HCT116 (cell line): ENCODE results near the gene CDH4. TPM values are rescaled to one million over a fixed set of nuclear protein-coding genes. Genes with fewer than 3 reads are reported as not detected.

Source experiments
- ATAC-seq: fragments of 200-7000 bp; cut with Tn5 transposase; 2 replicates; pipeline ENCODE4 v1.9.1; 2020; ENCODE audit warnings: mild to moderate bottlenecking, moderate library complexity
- BruUV-seq: library from RNA; stranded (reverse); fragments of 400-500 nt; replicated peaks from 2 replicates; lab custom pipeline; 2021; lab: Mats Ljungman, UMichigan
- CTCF ChIA-PET: fragments of 300-600 bp; sonication (Branson Sonifier 250); formaldehyde crosslinking; loops from one replicate; lab custom pipeline; 2021; ENCODE audit warnings: antibody characterized with exemption; lab: Charles Lee
- POLR2A ChIA-PET: fragments of 300-600, 350-600 bp; sonication (Branson Sonifier 250); formaldehyde crosslinking; loops from one replicate; lab custom pipeline; 2021; ENCODE audit warnings: antibody characterized with exemption; lab: Charles Lee
- RAD21 ChIA-PET, 2 experiments: fragments of 300-600 bp; sonication (Branson Sonifier 250); formaldehyde crosslinking; loops; one replicate each; lab custom pipeline; 2023; ENCODE audit warnings: low total read pairs in 2 of 2; ENCODE audit not compliant: uncharacterized antibody in 2 of 2, unreplicated experiment in 2 of 2, low non-redundant PET in 1 of 2; lab: Charles Lee
- DNase-seq: peaks from one replicate; pipeline ENCODE4 v3.0.0-alpha.2; 2010; ENCODE audit warnings: low read depth, low spot score
- H2AFZ ChIP-seq: fragments of 200-600 bp; shearing (Covaris generic), sonication (generic); 2 replicates; pipeline ENCODE4 v1.6.1; 2017; ENCODE audit warnings: low read depth, mixed run types, mixed read lengths, antibody characterized with exemption, low read length; ENCODE audit not compliant: poor library complexity, severe bottlenecking
- H3K27ac ChIP-seq: 2 replicates; pipeline ENCODE4 v1.5.1; 2012; ENCODE audit warnings: low read depth, low read length
- H3K27me3 ChIP-seq: fragments of 200-600 bp; sonication (generic); 2 replicates; pipeline ENCODE4 v1.6.1; 2016; ENCODE audit warnings: mixed run types, low read length, mixed read lengths; ENCODE audit not compliant: insufficient read depth
- H3K36me3 ChIP-seq, 2 experiments: fragments of 200-500 bp in 1 of 2; fragments of 200-600 bp in 1 of 2; sonication (Bioruptor generic) in 1 of 2; sonication (generic) in 1 of 2; 2 replicates each; pipeline versions ENCODE4 v1.5.1 to v1.6.1; 2014 to 2016; ENCODE audit warnings: low read length in 2 of 2, inconsistent platforms in 1 of 2, mixed read lengths in 1 of 2, mixed run types in 1 of 2; ENCODE audit not compliant: insufficient read depth in 2 of 2, control insufficient read depth in 1 of 2
- H3K4me1 ChIP-seq, 2 experiments: fragments of 200-600 bp in 1 of 2; sonication (generic) in 1 of 2; 2 replicates each; pipeline versions ENCODE4 v1.5.1 to v1.6.1; 2012 to 2017; ENCODE audit warnings: low read length in 2 of 2, inconsistent platforms in 1 of 2, mild to moderate bottlenecking in 1 of 2, mixed read lengths in 1 of 2, mixed run types in 1 of 2, moderate library complexity in 1 of 2; ENCODE audit not compliant: insufficient read depth in 2 of 2, control insufficient read depth in 1 of 2
- H3K4me2 ChIP-seq: fragments of 200-600 bp; sonication (generic); 2 replicates; pipeline ENCODE4 v1.6.1; 2017; ENCODE audit warnings: mixed run types, low read length, mixed read lengths
- H3K4me3 ChIP-seq, 2 experiments: fragments of 200-600 bp in 1 of 2; sonication (generic) in 1 of 2; replicated peaks in 1 of 2; 2 replicates each; pipeline ENCODE4 v1.5.1; 2011 to 2016; ENCODE audit warnings: low read length in 2 of 2, control low read depth in 1 of 2, low read depth in 1 of 2, mild to moderate bottlenecking in 1 of 2, mixed read lengths in 1 of 2, mixed run types in 1 of 2
- H3K79me2 ChIP-seq: fragments of 200-600 bp; sonication (generic); 2 replicates; pipeline ENCODE4 v1.6.1; 2017; ENCODE audit warnings: mild to moderate bottlenecking, mixed run types, low read length, moderate library complexity, mixed read lengths; ENCODE audit not compliant: insufficient read depth
- H3K9ac ChIP-seq: fragments of 200-600 bp; sonication (generic); 2 replicates; pipeline ENCODE4 v1.6.1; 2016; ENCODE audit warnings: low read length, mixed read lengths
- H3K9me2 ChIP-seq: fragments of 200-600 bp; sonication (generic), shearing (Covaris generic); 2 replicates; pipeline ENCODE4 v1.6.1; 2017; ENCODE audit warnings: mixed run types, mild to moderate bottlenecking, moderate library complexity; ENCODE audit not compliant: insufficient read depth
- H3K9me3 ChIP-seq, 2 experiments: fragments of 200-500 bp in 1 of 2; fragments of 200-600 bp in 1 of 2; sonication (Bioruptor generic) in 1 of 2; sonication (generic) in 1 of 2; 2 replicates each; pipeline ENCODE4 v1.6.1; 2014 to 2017; ENCODE audit warnings: low read length in 2 of 2, mixed read lengths in 2 of 2, inconsistent platforms in 1 of 2, low read depth in 1 of 2, mild to moderate bottlenecking in 1 of 2, mixed run types in 1 of 2, moderate library complexity in 1 of 2; ENCODE audit not compliant: control insufficient read depth in 1 of 2, insufficient read depth in 1 of 2
- H4K20me1 ChIP-seq: fragments of 200-600 bp; sonication (generic), shearing (Covaris generic); 2 replicates; pipeline ENCODE4 v1.6.1; 2017; ENCODE audit warnings: mixed run types, mild to moderate bottlenecking, moderate library complexity; ENCODE audit not compliant: insufficient read depth
- CBX3 ChIP-seq: IDR thresholded peaks from 2 replicates; pipeline ENCODE4 v1.6.1; 2012; ENCODE audit warnings: low read depth
- CTCF ChIP-seq, 3 experiments: fragments of 200-600 bp in 1 of 3; sonication (generic) in 1 of 3; IDR thresholded peaks in 2 of 3; conservative IDR thresholded peaks in 1 of 3; 2 replicates each; pipeline ENCODE4 v1.5.1; 2012 to 2017; ENCODE audit warnings: low read depth in 2 of 3, low read length in 2 of 3, antibody characterized with exemption in 1 of 3, borderline replicate concordance in 1 of 3, control low read depth in 1 of 3, mild to moderate bottlenecking in 1 of 3, mixed read lengths in 1 of 3, mixed run types in 1 of 3, moderate library complexity in 1 of 3; ENCODE audit not compliant: insufficient read depth in 1 of 3
- EGR1 ChIP-seq: IDR thresholded peaks from 2 replicates; pipeline ENCODE4 v1.6.1; 2012; ENCODE audit warnings: low read depth
- EZH2phosphoT487 ChIP-seq: fragments of 200-600 bp; IDR thresholded peaks from 2 replicates; pipeline ENCODE4 v1.6.1; 2018; ENCODE audit warnings: antibody characterized with exemption, borderline replicate concordance
- FOSL1 ChIP-seq: IDR thresholded peaks from 2 replicates; pipeline ENCODE4 v1.6.1; 2012; ENCODE audit warnings: low read depth
- JUND ChIP-seq: IDR thresholded peaks from 2 replicates; pipeline ENCODE4 v1.6.1; 2012
- MAX ChIP-seq: IDR thresholded peaks from 2 replicates; pipeline ENCODE4 v1.6.1; 2012
- POLR2A ChIP-seq: IDR thresholded peaks from 2 replicates; pipeline ENCODE4 v1.7.0; 2011; ENCODE audit warnings: borderline replicate concordance; ENCODE audit not compliant: insufficient read depth, insufficient read length; ENCODE audit errors: extremely low read depth
- RAD21 ChIP-seq: IDR thresholded peaks from 2 replicates; pipeline ENCODE4 v1.6.1; 2012; ENCODE audit warnings: low read depth, mild to moderate bottlenecking
- SIN3A ChIP-seq: IDR thresholded peaks from 2 replicates; pipeline ENCODE4 v1.6.1; 2012; ENCODE audit warnings: low read depth
- YY1 ChIP-seq: IDR thresholded peaks from 2 replicates; pipeline ENCODE4 v1.6.1; 2011; ENCODE audit warnings: low read length, low read depth, moderate library complexity, mild to moderate bottlenecking; ENCODE audit not compliant: insufficient replicate concordance; ENCODE audit errors: extremely low read depth
- ZBTB33 ChIP-seq: IDR thresholded peaks from 2 replicates; pipeline ENCODE4 v1.6.1; 2011; ENCODE audit warnings: mild to moderate bottlenecking, low read length, moderate library complexity; ENCODE audit not compliant: insufficient replicate concordance; ENCODE audit errors: extremely low read depth
- ZFX ChIP-seq: fragments of 450-650 bp; IDR thresholded peaks from 2 replicates; pipeline ENCODE4 v1.6.1; 2017
- ZNF274 ChIP-seq: fragments of 200-500 bp; sonication (Bioruptor generic); IDR thresholded peaks from 2 replicates; pipeline ENCODE4 v1.6.1; 2014; ENCODE audit warnings: mild to moderate bottlenecking, low read depth, low read length, inconsistent platforms
- intact Hi-C: fragments of 100-400 bp; cut with micrococcal nuclease; formaldehyde crosslinking; loops from 2 replicates; pipeline ENCODE4 v1.10.0; 2022
- total RNA-seq: library from RNA; stranded (reverse); gene quantifications from one replicate; pipeline ENCODE4 v1.2.1, GENCODE V29; 2021; ENCODE audit not compliant: unreplicated experiment
- TF ChIP-seq, protein P1 (sequence below): IDR thresholded peaks from 2 replicates; pipeline ENCODE4 v1.6.1; 2012; ENCODE audit warnings: low read depth

CDH4 gene
- total RNA-seq, 1 experiment from 2014 or later: not detected

DNA sequence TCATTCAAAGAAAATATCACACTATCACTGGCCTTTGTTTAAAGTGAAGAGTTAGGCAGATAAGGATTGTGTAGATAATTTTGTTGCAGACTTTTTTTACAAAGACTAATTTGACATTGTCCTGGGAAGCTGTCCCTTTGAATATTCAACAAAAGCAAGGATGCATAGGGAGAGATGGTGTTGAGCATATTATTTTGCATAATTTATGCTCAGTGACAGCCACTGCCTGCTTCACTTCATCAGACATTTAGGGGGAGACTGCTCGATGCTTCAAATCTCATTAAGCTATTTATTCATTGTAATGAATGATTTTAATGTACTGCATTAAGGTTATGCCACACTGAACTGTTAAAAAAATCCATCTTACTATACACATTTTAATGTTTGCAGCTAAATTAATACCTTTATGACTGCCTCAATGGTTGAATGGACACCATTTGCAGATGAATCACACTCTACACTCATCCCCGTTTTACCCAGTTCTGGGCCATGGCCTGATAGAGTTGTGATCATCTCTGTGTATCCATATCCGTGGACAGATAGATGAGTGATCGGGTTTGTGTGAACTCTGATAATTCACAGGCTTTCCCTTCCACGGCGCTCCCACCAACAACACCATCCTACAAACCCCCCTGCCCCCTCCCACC, 128.0 kb downstream of the CDH4 start (continued):
- no peak for TF ChIP-seq ZBTB33
- TF ChIP-seq JUND: no peak

DNA sequence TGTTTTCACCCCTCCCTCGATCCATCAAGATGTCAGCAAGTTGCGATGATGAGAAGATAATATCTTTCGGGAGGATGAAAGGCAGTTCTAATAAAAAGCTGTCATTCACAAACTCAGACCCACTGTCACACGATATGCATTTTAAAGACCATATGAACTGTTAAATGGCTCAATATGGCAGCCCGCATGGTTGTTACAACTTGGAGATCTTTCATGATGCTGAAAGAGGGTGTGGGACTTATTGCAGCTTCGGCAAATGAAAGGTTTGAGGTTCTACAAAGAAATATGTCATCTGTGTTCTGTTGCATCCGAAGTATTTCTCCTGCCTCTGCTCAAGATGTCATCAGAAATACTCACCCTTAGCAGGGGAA, 128.5 kb downstream of the CDH4 start:
- DNase-seq (no peak), ATAC-seq (no peak)
- H3K79me2 ChIP-seq: no peaks in the 10 kb centered on the region
- H3K4me1 ChIP-seq: no peaks in the 10 kb centered on the region
- intact Hi-C loops: no loop called here
- POLR2A ChIA-PET: no interaction called here
- peaks cover 7 to 37% of the 10 kb centered on the region in 2 experiments; a peak in 2 of 4 replicates for H3K9me3 ChIP-seq
- BruUV-seq: no TSS peak
- H2AFZ ChIP-seq: no peak overlapping the region
- RAD21 ChIA-PET: no interaction called here
- H3K9me2 ChIP-seq: no peaks in the 10 kb centered on the region
- no peaks in the 10 kb centered on the region for H3K36me3 ChIP-seq
- no peak overlapping the region for H3K27ac ChIP-seq
- H3K27me3 ChIP-seq: no peaks in the 10 kb centered on the region
- H3K9ac ChIP-seq: no peak overlapping the region
- CTCF ChIA-PET: no interaction called here
- no peaks in the 10 kb centered on the region for H4K20me1 ChIP-seq
- H3K4me2 ChIP-seq: no peak overlapping the region
- H3K4me3 ChIP-seq: no peak overlapping the region
- TF ChIP-seq POLR2A (no peak), CBX3 (no peak), ZFX (no peak), CTCF (IDR thresholded peaks at IDR 0.05 in 2 of 3, conservative IDR thresholded peaks at IDR 0.05 in 1 of 3; ENCODE audit: borderline replicate concordance in 1 of 3, insufficient read depth in 1 of 3, low read depth in 2 of 3, low read length in 2 of 3) (no peak), SIN3A (no peak), EZH2phosphoT487 (no peak), ZBTB33 (no peak), JUND (no peak), FOSL1 (no peak), YY1 (no peak), MAX (no peak), ZNF274 (no peak), RAD21 (no peak), EGR1 (no peak)
- TF ChIP-seq, protein P1, sequence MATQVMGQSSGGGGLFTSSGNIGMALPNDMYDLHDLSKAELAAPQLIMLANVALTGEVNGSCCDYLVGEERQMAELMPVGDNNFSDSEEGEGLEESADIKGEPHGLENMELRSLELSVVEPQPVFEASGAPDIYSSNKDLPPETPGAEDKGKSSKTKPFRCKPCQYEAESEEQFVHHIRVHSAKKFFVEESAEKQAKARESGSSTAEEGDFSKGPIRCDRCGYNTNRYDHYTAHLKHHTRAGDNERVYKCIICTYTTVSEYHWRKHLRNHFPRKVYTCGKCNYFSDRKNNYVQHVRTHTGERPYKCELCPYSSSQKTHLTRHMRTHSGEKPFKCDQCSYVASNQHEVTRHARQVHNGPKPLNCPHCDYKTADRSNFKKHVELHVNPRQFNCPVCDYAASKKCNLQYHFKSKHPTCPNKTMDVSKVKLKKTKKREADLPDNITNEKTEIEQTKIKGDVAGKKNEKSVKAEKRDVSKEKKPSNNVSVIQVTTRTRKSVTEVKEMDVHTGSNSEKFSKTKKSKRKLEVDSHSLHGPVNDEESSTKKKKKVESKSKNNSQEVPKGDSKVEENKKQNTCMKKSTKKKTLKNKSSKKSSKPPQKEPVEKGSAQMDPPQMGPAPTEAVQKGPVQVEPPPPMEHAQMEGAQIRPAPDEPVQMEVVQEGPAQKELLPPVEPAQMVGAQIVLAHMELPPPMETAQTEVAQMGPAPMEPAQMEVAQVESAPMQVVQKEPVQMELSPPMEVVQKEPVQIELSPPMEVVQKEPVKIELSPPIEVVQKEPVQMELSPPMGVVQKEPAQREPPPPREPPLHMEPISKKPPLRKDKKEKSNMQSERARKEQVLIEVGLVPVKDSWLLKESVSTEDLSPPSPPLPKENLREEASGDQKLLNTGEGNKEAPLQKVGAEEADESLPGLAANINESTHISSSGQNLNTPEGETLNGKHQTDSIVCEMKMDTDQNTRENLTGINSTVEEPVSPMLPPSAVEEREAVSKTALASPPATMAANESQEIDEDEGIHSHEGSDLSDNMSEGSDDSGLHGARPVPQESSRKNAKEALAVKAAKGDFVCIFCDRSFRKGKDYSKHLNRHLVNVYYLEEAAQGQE: no peak
